Brain microvascular endothelial cell (primary cell): ENCODE data around the gene CADM1.

Experiments
- DNase-seq: peaks from one replicate; pipeline ENCODE4 v3.0.0-alpha.2; 2020
- H3K27ac ChIP-seq: fragments of 250-450 bp; sonication (Bioruptor Pico); 2 replicates; pipeline ENCODE4 v1.5.1; 2020; ENCODE audit warnings: mild to moderate bottlenecking, moderate library complexity
- H3K27me3 ChIP-seq: fragments of 250-450 bp; sonication (Bioruptor Pico); replicated peaks from 2 replicates; pipeline ENCODE4 v1.5.1; 2020; ENCODE audit warnings: mild to moderate bottlenecking
- H3K36me3 ChIP-seq: fragments of 250-450 bp; sonication (Bioruptor Pico); replicated peaks from 2 replicates; pipeline ENCODE4 v1.5.1; 2020; ENCODE audit warnings: mild to moderate bottlenecking
- H3K4me3 ChIP-seq: 2 replicates; pipeline ENCODE4 v1.5.1; 2011; ENCODE audit warnings: low read depth, mild to moderate bottlenecking, control low read depth, low read length, moderate library complexity
- in situ Hi-C: cut with HindIII; loops from 2 replicates; pipeline ENCODE4 v1.10.0; 2017; ENCODE audit warnings: low sequenced_read_pairs, low pct_ligation_motif_present
- TF ChIP-seq, protein P1 (sequence below): IDR thresholded peaks from 2 replicates; pipeline ENCODE4 v1.5.1; 2011; ENCODE audit warnings: low read depth, mild to moderate bottlenecking, moderate library complexity, low read length, control low read depth, inconsistent platforms; ENCODE audit errors: missing control alignments

Gene CADM1

DNA sequence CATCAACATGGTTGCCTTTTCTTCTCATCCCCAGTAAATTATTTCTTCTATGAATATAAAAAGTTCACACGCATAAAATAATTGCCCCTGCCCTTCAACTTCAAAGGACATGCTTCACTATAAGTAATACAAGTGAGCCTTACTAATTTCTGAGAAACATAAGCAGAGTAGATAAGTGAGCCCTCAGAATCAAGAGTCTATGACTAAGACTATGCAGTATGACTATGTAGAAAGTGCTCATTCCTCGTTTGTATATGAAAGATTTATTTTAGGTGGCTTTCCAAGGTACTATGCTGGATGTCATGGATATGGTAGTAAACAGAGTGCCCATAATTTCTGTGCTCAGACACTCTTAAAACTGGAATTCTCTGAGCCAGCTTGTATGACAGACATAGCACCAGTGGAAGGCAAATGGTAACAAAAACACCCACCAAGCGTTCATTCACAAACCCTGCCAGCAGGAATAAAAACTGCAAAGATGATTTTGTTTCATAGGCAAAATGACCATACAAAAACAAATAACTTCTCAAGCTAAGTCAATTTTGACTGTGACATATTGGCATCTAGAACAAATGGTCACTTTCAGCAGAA is 189.8 kb downstream of the CADM1 start:
- in situ Hi-C loops: no loop called here
- TF ChIP-seq, protein P1, sequence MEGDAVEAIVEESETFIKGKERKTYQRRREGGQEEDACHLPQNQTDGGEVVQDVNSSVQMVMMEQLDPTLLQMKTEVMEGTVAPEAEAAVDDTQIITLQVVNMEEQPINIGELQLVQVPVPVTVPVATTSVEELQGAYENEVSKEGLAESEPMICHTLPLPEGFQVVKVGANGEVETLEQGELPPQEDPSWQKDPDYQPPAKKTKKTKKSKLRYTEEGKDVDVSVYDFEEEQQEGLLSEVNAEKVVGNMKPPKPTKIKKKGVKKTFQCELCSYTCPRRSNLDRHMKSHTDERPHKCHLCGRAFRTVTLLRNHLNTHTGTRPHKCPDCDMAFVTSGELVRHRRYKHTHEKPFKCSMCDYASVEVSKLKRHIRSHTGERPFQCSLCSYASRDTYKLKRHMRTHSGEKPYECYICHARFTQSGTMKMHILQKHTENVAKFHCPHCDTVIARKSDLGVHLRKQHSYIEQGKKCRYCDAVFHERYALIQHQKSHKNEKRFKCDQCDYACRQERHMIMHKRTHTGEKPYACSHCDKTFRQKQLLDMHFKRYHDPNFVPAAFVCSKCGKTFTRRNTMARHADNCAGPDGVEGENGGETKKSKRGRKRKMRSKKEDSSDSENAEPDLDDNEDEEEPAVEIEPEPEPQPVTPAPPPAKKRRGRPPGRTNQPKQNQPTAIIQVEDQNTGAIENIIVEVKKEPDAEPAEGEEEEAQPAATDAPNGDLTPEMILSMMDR: no peak
- no peak for DNase-seq
- no peaks in the 10 kb centered on the region for H3K36me3 ChIP-seq
- no peak overlapping the region for H3K27ac ChIP-seq
- no peak overlapping the region for H3K4me3 ChIP-seq
- H3K27me3 ChIP-seq: no peaks in the 10 kb centered on the region

DNA sequence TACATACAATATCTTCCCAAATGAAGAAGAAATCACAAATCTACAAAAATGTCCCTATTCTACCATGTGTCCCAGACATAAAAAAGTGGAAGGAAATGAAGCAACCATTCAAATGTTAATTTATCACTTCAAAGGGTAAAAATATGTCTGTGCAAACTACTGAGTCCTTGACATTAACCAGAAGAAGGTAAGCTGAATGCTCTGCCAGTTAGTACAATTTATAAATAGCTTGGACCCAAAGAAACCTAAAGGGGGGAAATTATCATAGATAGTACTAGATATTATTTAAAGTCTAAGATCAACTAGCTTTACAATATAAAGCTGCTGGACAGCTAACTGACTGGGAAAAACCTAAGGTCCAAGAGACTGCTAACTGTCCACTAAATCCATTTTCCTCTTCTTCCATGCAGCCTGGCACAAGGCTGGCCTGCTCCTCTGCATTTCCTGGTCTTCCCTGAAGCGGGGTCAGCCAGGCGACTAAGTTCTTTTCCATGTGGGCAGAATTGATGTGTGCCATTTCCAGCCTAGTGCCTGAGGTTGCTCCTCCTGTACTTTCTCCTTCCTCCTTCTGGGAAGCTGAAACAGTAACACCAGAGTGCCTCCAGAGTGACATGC is 190.9 kb downstream of the CADM1 start:
- no peaks in the 10 kb centered on the region for H3K36me3 ChIP-seq
- no peak overlapping the region for H3K27ac ChIP-seq
- no peaks in the 10 kb centered on the region for H3K27me3 ChIP-seq
- TF ChIP-seq, protein P1: no peak
- in situ Hi-C loops: no loop called here
- no peak overlapping the region for H3K4me3 ChIP-seq
- no peak for DNase-seq

DNA sequence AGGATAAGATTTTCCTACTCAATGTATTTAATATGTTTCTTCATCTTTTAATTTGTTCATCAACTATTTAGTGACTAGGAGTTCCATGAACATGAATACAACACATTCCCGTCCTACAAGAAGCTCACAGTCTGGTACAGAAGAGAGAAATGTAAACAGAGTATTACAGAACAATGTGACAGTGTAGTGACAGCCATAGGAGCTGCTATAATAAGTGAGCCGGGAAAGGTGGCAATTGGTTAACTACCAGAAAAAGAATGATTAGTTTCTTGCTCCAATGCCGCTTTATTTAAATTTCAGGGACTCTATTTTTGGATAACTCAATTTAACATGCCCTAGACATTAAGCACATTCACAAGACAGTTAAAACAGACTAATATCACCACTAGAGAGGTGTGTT is 192.3 kb downstream of the CADM1 start:
- H3K27me3 ChIP-seq: no peaks in the 10 kb centered on the region
- DNase-seq: no peak
- H3K36me3 ChIP-seq: no peaks in the 10 kb centered on the region
- TF ChIP-seq, protein P1: no peak
- in situ Hi-C loops: no loop called here
- no peak overlapping the region for H3K27ac ChIP-seq
- no peak overlapping the region for H3K4me3 ChIP-seq

DNA sequence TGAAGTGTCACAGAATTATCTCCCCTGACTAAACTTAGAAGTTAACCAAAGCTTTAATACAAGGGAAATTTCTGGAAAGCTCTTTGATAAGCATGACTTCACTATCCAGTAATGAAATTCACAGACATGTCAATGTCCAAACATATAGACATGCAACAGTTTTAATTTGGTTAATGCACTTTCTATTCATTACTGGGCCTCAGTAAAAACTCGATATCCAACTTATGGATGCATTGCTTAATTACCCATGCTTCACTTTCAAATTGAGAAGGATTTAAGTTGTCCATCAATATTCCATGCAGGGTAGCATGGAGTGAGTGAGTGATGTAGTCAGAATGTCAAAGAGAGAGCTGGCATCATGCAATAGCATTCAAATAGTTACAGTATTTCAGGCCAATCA is 197.5 kb downstream of the CADM1 start:
- in situ Hi-C loops: no loop called here
- DNase-seq: no peak
- H3K27me3 ChIP-seq: no peaks in the 10 kb centered on the region
- no peaks in the 10 kb centered on the region for H3K36me3 ChIP-seq
- TF ChIP-seq, protein P1: no peak
- no peak overlapping the region for H3K4me3 ChIP-seq
- H3K27ac ChIP-seq: no peak overlapping the region

DNA sequence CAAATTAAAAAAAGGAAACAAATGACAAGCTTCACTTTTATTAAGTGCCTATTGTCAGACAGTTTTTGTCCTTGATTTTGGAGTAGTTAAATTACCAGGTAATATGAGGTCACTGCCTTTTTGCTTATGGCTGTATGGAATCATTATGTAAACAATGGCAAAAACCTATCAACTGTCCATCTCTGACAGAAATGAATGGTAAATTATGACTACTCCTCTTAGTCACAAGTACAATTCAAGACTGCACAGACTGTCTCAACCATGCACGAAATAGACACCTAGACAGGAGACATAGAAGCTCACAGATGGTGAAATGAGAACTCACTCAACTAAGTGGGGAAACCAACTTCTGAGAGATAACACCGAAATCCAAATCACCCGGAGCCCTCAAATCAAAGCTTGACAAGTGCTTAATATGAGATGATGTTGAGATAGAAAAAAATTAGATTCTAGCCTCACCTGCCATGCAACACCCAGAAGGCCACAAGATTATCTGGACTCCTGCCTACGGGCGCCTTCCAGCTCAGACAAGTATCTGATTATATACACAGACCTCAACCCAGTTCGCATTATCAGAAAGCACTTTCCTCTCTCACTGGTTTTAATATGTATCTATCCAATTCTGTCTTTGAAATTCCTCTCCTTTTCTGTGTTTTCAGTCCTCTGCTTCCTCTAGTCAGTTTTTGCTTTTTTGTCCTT is 199.3 kb downstream of the CADM1 start:
- TF ChIP-seq, protein P1: no peak
- Histone ChIP-seq H3K4me3 (no peak overlapping the region), H3K36me3 (no peaks in the 10 kb centered on the region), H3K27me3 (no peaks in the 10 kb centered on the region), H3K27ac (no peak overlapping the region)
- in situ Hi-C loops: no loop called here
- no peak for DNase-seq
